CMK (cell line): Measurements from ENCODE around the gene CMC2.

ENCODE experiments used
- DNase-seq: peaks from one replicate; pipeline ENCODE4 v3.0.0-alpha.2; 2010; ENCODE audit warnings: low read depth

The CMC2 gene

DNA sequence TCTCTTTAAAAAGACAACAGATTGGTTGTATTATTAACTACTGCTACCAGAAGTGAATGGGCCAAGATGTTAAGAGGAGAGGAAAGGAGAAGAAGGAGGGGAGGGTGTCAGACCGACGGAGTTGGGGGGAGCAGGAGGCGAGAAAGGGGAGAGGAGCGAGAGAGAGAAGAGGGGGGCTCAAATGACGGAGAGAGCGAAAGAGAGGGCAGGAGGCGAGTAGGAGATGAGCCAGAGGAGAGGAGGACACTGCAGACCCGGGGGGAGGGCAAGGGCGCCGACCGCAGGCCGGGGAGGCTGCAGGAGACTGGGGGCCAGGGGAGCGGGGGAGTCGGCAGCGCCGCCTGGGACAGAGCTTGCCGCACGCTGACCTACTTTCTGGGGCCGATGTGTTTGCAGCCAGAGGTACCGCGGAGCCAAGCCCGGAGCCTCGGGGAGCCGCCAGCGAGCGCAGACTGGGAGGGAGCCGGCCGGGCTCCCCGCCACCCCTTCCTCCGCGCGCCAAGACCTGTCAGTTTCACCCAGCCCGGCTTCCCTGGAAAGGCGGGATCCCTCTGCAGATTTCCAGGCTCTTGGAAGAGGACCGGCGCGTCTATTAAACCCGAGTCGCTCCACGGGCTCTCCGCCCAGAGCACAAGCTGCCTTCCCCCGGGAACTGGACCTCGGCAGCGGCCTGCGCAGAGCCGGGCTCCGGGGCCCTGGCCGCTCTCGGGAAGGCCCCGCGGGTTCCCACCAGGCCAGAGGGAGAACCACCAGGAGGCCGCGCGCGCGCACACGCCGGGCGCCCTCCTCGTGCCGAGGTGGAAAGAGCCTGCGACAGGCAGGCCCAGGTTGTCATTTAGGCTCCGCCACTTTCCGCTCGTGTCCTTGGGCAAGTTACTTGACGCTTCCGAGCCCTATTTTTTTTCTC lies 74.6 kb downstream of the CMC2 start:
- DNase-seq, result no peak

DNA sequence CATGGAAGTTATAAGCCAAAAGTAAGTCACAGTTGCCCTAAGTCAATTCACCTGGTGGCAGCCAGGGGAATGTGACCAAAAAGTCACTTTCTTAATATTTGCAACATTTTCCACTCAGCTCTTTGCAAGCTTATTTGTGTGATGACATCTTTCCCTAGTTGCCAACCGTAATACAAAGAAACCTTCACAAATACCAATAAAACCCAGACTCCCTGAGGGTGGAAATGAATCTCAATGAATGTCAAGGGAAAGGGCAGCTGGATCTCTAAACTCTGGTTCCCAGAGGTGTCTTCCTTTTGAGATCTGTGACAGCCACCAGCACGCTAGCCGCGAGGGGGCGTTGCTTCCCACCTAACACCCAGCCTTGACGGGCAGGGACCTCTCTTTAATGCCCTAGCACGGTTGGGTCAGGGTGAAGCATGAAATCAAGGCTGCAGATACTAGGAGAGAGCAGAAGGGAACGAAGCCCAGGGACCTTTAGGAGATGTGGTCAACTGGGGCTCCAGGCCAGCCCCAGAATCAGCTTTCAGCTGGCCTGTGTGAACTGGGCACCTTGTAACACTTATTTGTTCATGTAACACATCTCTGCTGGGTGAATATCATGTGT lies 82.2 kb downstream of the CMC2 start:
- DNase-seq, result peak; percentile 1

DNA sequence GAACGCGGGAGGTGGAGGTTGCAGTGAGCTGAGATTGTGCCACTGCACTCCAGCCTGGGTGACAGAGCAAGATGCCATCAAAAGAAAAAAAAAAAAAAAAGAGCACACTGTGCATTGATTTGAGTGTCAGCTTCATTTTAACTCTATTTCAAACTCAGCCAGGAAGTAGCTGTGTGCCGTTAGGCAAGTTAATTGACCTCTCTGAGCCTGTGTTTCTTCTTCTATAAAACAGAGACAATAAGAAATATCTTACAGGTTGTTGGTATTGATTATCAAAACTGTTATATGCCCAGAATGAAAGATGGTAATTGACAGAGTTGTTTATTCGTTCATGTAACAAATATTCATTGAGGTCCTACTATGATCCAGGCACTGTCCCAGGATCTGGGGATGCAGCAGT lies 83.3 kb downstream of the CMC2 start:
- DNase-seq, result no peak
